ENCODE results near the gene DEPDC7.

DNA sequence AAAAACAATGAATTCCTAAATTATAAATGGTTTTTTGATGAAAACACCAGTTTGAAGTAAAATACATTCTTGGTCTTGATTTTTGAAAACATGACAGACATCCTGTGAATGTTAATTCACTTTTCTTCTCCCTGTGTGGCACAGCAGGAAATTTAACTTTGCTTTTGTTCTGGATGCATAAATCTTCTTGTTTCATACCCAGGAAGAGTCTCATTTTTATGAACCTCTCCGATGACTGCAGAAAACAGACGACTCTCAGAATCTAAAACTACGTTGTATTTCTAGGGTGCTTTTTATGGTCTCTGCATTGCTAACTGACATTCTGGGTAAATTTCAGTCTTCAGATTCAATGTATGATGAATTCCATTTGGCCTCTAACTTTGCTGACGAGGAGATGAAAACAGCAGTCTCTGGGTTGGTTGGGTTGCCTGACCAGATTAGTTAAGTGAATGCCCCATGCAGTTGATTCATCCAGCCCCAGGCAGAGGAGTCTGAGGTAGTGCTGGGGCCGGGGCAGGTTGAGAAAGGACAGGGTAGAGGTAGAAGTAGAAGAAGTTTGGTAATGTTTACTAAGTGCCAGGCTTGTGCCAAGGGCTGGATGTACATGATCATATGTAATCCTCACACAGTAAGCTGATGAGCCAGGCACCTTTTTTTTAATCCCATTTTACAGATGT, 43.8 kb downstream of the DEPDC7 start:
- no peak for TF ChIP-seq CTCF (IDR thresholded peaks at IDR 0.05)
- TF ChIP-seq EP300 (IDR thresholded peaks at IDR 0.05), result no peak

Measured in upper lobe of left lung (tissue), 4 donors.